Measurements from ENCODE around the gene ADGRG3.

ADGRG3 gene

GRCh38 chr16:57640185-57640584 lies 27.9 kb upstream of the ADGRG3 start:
- POLR2A ChIA-PET = interaction anchor here (0.6 kb wide), 1 partner anchor 95 kb away, joined by 3 read pairs; no protein-coding TSS in a partner anchor

GRCh38 chr16:57640612-57641011 lies 27.5 kb upstream of the ADGRG3 start:
- CTCF ChIA-PET = interaction anchor here (0.9 to 7.1 kb wide), 5 partner anchors 7 to 64 kb away, joined by 3 to 137 read pairs (median 3); no protein-coding TSS in a partner anchor
- no peak for DNase-seq (ENCODE audit: low read depth, low spot score)
- POLR2A ChIA-PET = no interaction called here
- no peak for TF ChIP-seq CTCF (IDR thresholded peaks at IDR 0.05; ENCODE audit: insufficient read depth, low read length, missing control alignments)
- no peak overlapping the region for H3K4me3 ChIP-seq (ENCODE audit: low read depth, low read length)

More at GRCh38 chr16:57640185-57640584, 27.9 kb upstream of the ADGRG3 start:
- TF ChIP-seq CTCF (IDR thresholded peaks at IDR 0.05; ENCODE audit: insufficient read depth, low read length, missing control alignments) = no peak
- no peak for DNase-seq (ENCODE audit: low read depth, low spot score)
- CTCF ChIA-PET = interaction anchor here (0.9 to 7.1 kb wide), 5 partner anchors 8 to 63 kb away, joined by 3 to 137 read pairs (median 3); no protein-coding TSS in a partner anchor
- H3K4me3 ChIP-seq (ENCODE audit: low read depth, low read length) = no peak overlapping the region

- H3K4me3 ChIP-seq (ENCODE audit: low read depth, low read length) = no peak overlapping the region
- POLR2A ChIA-PET = no interaction called here
- CTCF ChIA-PET = interaction anchor here (0.8 to 1.9 kb wide), 7 partner anchors 22 to 70 kb away, joined by 3 to 9 read pairs (median 4); no protein-coding TSS in a partner anchor
- TF ChIP-seq CTCF (IDR thresholded peaks at IDR 0.05; ENCODE audit: insufficient read depth, low read length, missing control alignments) = no peak
- no peak for DNase-seq (ENCODE audit: low read depth, low spot score)
Observed at GRCh38 chr16:57642160-57643135, 25.7 kb upstream of the ADGRG3 start.

GRCh38 chr16:57643147-57643874 lies 24.8 kb upstream of the ADGRG3 start:
- CTCF ChIA-PET = interaction anchor here (0.8 to 1.9 kb wide), 11 partner anchors 9 to 68 kb away, joined by 3 to 9 read pairs (median 4); no protein-coding TSS in a partner anchor
- TF ChIP-seq CTCF (IDR thresholded peaks at IDR 0.05; ENCODE audit: insufficient read depth, low read length, missing control alignments) = no peak
- POLR2A ChIA-PET = no interaction called here
- no peak overlapping the region for H3K4me3 ChIP-seq (ENCODE audit: low read depth, low read length)
- DNase-seq (ENCODE audit: low read depth, low spot score) = peak; percentile 33

GRCh38 chr16:57643910-57644309 lies 24.2 kb upstream of the ADGRG3 start:
- DNase-seq (ENCODE audit: low read depth, low spot score) = no peak
- CTCF ChIA-PET = interaction anchor here (0.8 to 1.7 kb wide), 9 partner anchors 8 to 68 kb away, joined by 3 to 5 read pairs (median 4); no protein-coding TSS in a partner anchor
- POLR2A ChIA-PET = no interaction called here
- H3K4me3 ChIP-seq (ENCODE audit: low read depth, low read length) = no peak overlapping the region
- no peak for TF ChIP-seq CTCF (IDR thresholded peaks at IDR 0.05; ENCODE audit: insufficient read depth, low read length, missing control alignments)
